ENCODE data around the gene MSL3B.

MSL3B gene

DNA sequence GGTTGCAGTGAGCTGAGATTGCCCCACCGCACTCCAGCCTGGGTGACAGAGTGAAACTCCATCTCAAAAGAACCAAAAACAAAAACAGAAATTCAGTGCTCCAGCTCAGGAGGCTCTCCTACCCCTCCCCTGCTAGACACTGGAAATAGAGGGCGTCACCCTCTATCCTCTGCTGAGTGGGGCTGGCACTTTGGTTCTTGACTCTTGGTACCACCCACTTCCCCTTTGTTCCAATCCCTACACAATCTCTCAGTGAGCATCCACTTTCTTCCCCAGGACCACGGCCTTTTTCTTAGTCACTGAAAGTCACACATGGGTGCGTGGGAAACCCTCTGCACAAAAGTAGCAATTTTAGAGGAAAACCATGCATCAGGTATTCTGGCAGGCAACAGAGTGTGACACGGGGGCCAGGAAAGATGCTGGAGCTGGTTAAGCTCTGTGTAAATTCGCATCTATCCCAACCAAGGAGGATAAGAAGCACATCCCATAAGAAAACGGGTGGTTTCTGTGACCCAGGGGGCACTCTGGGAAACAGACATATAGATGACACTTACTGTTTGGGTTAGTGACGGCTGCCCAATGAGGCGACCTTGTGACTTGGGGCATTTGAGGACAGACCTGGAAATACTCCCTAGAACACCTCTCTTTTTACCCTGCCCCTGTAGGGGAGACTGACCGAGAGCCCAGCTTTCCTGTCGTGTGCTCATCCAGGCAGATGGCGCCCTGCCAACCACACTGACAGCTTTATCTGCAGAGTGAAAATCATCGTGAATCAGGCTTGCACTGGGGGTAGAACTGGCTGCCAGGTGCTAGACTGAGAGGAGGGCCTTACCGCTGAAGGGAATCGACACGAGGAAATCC lies 21.6 kb downstream of the MSL3B start:
- H3K9me3 ChIP-seq (ENCODE audit: control insufficient read depth in 4 of 4, insufficient read depth in 3 of 4, low read length in 3 of 4): no peaks in the 10 kb centered on the region
- peaks cover 0 to 45% (median 8%) of the 10 kb centered on the region in 4 donors for H3K36me3 ChIP-seq (ENCODE audit: control insufficient read depth in 4 of 4, insufficient read depth in 4 of 4, low read length in 4 of 4)
- H3K9ac ChIP-seq (ENCODE audit: insufficient read depth in 1 of 2, low read length in 2 of 2): no peak overlapping the region
- H3K4me1 ChIP-seq (ENCODE audit: control insufficient read depth in 5 of 5, insufficient read depth in 5 of 5, low read length in 5 of 5): no peaks in the 10 kb centered on the region
- H3K27ac ChIP-seq (ENCODE audit: low read depth in 1 of 2, low read length in 1 of 2): no peak overlapping the region
- H3K4me3 ChIP-seq: no peak overlapping the region
- no peak for ATAC-seq (ENCODE audit: insufficient read depth, low FRiP score)
- 87 to 88% methylated on average over 16 of the region's 16 CpGs for WGBS, 2 donors
- TF ChIP-seq, protein P1, sequence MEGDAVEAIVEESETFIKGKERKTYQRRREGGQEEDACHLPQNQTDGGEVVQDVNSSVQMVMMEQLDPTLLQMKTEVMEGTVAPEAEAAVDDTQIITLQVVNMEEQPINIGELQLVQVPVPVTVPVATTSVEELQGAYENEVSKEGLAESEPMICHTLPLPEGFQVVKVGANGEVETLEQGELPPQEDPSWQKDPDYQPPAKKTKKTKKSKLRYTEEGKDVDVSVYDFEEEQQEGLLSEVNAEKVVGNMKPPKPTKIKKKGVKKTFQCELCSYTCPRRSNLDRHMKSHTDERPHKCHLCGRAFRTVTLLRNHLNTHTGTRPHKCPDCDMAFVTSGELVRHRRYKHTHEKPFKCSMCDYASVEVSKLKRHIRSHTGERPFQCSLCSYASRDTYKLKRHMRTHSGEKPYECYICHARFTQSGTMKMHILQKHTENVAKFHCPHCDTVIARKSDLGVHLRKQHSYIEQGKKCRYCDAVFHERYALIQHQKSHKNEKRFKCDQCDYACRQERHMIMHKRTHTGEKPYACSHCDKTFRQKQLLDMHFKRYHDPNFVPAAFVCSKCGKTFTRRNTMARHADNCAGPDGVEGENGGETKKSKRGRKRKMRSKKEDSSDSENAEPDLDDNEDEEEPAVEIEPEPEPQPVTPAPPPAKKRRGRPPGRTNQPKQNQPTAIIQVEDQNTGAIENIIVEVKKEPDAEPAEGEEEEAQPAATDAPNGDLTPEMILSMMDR (IDR thresholded peaks at IDR 0.05; ENCODE audit: control extremely low read depth, extremely low read depth): no peak
- H3K27me3 ChIP-seq (ENCODE audit: control insufficient read depth in 3 of 3, insufficient read depth in 3 of 3, low read length in 2 of 3): no peaks in the 10 kb centered on the region
- DNase-seq: no peak

DNA sequence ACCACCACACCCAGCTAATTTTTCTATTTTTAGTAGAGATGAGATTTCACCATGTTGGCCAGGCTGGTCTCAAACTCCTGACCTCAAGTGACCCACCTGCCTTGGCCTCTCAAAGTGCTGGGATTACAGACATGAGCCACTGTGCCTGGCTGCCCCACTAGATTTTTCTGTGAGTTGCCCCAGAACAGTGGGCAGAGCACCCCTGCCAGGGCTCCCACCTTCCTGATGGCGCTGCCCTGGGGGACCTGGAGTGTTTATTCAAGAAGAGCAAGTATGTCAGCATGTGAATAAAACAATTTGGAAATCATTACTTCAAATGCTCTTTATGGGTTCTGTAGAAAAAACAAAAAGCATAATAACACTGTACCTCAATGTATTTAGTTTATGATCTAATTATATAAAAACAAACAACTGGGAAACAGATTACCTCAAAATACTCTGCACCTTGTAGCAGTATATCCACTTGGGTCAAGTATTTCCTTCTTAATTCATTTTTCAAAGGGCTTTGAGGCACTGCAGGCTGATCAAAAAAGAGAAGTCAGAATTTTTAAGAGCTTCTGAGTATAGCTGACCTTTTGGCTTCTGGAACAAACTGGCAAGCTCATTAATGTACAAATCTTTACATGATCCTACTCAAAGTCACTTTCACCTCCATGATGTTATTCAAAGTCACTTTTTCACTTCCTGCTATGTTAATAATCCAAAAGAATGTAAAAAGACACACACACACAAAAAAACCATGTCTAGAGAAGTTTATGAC lies 22.7 kb downstream of the MSL3B start:
- WGBS, 2 donors: 86 to 93% methylated on average over 1 of the region's 1 CpG
- H3K4me3 ChIP-seq: no peak overlapping the region
- DNase-seq: peak in 1 of 3 donors; percentile 20
- TF ChIP-seq, protein P1 (IDR thresholded peaks at IDR 0.05; ENCODE audit: control extremely low read depth, extremely low read depth): no peak
- H3K36me3 ChIP-seq (ENCODE audit: control insufficient read depth in 4 of 4, insufficient read depth in 4 of 4, low read length in 4 of 4): peaks cover 0 to 46% (median 8%) of the 10 kb centered on the region in 4 donors
- H3K27me3 ChIP-seq (ENCODE audit: control insufficient read depth in 3 of 3, insufficient read depth in 3 of 3, low read length in 2 of 3): no peaks in the 10 kb centered on the region
- no peak for ATAC-seq (ENCODE audit: insufficient read depth, low FRiP score)
- no peak overlapping the region for H3K9ac ChIP-seq (ENCODE audit: insufficient read depth in 1 of 2, low read length in 2 of 2)
- no peaks in the 10 kb centered on the region for H3K4me1 ChIP-seq (ENCODE audit: control insufficient read depth in 5 of 5, insufficient read depth in 5 of 5, low read length in 5 of 5)
- H3K9me3 ChIP-seq (ENCODE audit: control insufficient read depth in 4 of 4, insufficient read depth in 3 of 4, low read length in 3 of 4): no peaks in the 10 kb centered on the region
- no peak overlapping the region for H3K27ac ChIP-seq (ENCODE audit: low read depth in 1 of 2, low read length in 1 of 2)

DNA sequence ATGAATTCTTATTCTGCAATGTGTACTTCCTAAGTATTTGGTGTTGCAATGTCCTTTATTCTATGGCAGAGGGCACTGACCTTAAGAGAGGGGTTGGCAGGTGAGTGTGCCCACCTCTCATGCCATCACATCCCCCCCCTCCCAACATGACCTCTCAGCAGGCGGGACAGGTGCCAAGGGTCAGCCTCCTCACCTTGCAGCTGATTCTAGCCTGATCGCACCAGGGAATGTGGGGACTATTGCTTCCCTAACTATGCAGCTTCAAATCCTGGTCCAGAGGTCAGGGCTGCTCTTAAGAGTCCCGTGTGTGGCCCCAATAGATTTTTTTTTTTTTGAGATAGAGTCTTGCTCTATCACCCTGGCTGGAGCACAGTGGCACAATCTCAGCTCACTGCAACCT lies 23.4 kb downstream of the MSL3B start:
- Histone ChIP-seq H3K4me3 (no peak overlapping the region), H3K27me3 (ENCODE audit: control insufficient read depth in 3 of 3, insufficient read depth in 3 of 3, low read length in 2 of 3) (no peaks in the 10 kb centered on the region), H3K9ac (ENCODE audit: insufficient read depth in 1 of 2, low read length in 2 of 2) (no peak overlapping the region), H3K27ac (ENCODE audit: low read depth in 1 of 2, low read length in 1 of 2) (no peak overlapping the region), H3K36me3 (ENCODE audit: control insufficient read depth in 4 of 4, insufficient read depth in 4 of 4, low read length in 4 of 4) (peaks cover 0 to 45% (median 8%) of the 10 kb centered on the region in 4 donors), H3K9me3 (ENCODE audit: control insufficient read depth in 4 of 4, insufficient read depth in 3 of 4, low read length in 3 of 4) (no peaks in the 10 kb centered on the region), H3K4me1 (ENCODE audit: control insufficient read depth in 5 of 5, insufficient read depth in 5 of 5, low read length in 5 of 5) (no peaks in the 10 kb centered on the region)
- DNase-seq (no peak), ATAC-seq (ENCODE audit: insufficient read depth, low FRiP score) (no peak)
- TF ChIP-seq, protein P1 (IDR thresholded peaks at IDR 0.05; ENCODE audit: control extremely low read depth, extremely low read depth): no peak
- WGBS, 2 donors: 90 to 96% methylated on average over 3 of the region's 3 CpGs
